ENCODE results near the gene CCDC183.
"Not testable (repeated sequence)": the region's sequence is repeated elsewhere in the genome, so short reads cannot be mapped to it uniquely, and the experiment has no call there.

Gene CCDC183

DNA sequence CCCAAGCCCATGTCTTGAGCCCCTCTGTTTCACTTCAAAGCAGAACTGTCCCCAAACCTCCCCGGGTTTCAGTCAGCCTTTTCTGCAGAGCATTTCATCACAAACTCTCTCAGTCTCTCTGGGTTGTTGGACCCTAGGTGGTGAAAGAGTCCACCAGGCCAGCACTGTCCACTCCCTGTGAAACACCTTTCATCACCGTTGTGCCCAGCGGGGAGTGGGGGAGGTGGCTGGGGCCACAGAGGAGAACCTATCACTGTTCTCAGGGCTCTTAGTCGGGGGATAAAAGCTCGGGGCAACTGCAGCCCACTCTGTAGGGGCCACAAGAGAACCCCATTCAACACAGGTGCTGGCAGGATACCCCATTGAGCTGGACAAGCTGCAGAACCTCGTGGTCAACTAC is 6.2 kb downstream of the CCDC183 start:
- DNase-seq (ENCODE audit: low read depth), result no peak

DNA sequence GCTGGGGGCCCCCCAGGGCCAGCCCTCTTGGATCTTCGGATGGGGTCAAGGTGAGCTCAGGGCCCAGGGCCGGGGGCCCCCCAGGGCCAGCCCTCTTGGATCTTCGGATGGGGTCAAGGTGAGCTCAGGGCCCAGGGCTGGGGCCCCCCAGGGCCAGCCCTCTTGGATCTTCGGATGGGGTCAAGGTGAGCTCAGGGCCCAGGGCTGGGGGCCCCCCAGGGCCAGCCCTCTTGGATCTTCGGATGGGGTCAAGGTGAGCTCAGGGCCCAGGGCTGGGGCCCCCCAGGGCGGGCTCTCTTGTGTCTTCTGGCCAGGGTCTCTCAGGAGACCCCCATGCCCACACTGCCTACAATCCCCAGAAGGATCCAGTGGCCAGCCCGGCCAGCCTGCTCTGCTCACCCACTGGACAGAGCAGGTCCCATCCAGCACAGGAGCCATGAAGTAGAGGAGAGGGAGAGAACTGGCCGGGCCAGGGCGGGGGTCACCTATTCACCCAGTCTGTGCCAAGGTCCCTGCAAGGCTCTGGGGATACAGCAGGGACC is 6.9 kb downstream of the CCDC183 start:
- DNase-seq (ENCODE audit: low read depth), result not testable (repeated sequence)

DNA sequence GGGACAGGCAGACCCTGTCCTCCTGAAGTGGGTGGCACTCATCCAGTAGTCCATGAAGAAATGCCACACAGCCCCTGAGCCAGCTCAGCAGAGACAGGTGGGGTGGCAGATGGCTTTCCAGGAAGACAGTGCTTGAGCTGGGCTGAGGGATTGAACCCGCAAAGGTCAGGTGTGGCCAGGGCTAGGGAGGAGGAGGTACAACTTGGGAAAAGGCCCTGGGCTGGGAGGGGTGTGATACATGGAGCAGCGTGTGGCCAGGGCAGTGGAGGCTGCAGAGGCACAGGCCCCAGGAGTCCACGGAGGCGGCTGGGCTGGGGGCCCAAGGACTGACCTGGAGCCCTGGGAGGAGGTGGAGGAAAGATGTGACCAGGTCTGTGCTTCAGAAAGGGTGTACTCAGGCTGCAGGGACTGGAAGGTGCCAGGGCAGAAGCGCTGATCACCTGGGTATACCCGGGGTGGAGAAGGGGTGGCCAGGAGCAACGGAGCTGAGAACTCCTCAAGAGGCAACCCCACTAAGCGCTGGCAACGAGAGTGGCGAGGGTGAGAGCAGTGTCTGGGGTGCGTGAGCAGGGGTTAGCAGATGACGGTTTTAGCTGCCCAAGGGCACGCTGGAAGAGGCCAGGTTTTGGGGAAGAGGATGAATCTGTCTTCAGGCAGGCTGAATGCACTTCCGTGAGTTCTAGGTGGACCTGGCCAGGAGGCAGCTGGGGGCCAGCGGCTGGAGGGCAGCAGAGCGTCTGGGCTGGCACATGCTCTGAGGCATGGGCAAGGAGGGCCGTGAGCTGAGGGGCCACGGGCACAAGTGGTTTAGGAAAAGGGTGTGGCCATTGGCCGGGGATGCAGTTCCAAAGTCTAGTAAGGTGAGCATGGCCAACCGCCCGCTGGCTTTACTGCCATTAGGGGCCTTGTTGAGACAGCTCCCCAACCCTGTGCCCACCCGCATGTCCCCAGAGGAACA is 7.7 kb downstream of the CCDC183 start:
- no peak for DNase-seq (ENCODE audit: low read depth)

DNA sequence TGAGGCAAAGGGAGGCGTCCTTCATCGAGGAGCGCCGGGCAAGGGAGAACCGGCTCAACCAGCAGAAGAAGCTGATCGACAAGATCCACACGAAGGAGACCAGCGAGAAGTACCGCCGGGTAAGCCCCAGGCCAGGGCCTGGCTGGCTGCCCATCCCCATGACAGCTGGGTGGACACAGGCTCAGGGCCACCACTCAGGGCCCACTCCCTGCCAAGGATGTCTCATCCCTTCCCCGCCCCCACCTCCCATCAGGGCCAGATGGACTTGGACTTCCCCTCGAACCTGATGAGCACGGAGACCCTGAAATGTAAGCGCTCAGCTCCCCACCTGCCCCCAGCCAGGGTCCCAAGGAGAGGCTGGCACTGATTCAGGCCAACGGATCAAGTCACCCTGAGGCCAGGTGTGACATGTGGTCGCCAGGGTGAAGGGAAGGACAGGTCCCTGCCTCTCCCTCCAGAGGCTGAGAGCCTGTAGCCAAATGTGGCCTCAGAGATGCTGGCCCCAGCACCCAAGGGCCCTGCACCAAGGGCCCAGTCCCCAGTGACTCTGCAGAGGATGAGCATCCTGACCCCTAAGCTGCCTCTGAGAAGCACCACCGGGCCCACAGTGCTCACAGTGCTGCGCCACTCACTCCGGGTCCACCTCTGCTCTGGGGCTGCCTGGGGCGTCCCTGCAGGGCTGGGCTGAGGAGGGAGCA is 8.5 kb downstream of the CCDC183 start:
- DNase-seq (ENCODE audit: low read depth), result no peak

DNA sequence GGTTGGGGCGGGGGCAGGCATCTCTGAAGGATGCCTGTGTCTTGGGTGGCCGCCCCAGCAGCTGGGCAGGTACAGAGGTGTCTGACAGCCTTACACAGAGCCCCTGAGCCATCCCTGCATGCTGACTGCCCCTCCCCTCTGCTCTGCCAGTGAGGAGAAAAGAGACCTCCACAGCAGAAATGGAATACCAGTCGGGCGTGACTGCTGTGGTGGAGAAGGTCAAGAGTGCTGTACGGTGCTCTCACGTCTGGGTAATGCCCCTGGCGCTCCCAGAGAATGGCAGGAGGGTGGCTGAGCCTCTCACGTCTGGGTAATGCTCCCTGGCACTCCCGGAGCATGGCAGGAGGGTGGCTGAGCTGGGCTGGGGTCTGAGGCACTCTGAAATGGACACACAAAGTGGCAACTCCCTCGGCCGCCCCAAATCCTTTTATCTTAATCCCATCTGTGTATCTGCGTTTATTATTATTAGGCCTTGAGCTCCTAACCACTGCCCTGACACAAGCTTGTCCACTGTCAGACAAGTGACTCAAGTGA is 9.1 kb downstream of the CCDC183 start:
- DNase-seq (ENCODE audit: low read depth), result no peak

DNA sequence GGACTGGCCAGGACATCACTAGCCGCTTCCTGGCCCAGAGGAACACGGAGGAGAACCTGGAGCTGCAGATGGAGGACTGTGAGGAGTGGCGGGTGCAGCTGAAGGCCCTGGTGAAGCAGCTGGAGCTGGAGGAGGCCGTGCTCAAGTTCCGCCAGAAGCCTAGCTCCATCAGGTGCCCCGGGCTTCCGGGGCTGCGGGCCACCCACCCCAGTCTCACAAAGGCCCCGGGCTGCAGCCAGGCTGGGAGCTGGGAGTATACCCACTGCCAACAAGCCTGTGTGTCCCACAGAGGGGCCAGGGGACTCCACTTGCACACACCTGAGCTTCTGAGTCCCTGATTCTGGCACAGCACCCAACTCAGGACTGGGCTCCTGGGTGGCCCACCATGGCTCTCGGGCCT is 9.9 kb downstream of the CCDC183 start:
- no peak for DNase-seq (ENCODE audit: low read depth)

DNA sequence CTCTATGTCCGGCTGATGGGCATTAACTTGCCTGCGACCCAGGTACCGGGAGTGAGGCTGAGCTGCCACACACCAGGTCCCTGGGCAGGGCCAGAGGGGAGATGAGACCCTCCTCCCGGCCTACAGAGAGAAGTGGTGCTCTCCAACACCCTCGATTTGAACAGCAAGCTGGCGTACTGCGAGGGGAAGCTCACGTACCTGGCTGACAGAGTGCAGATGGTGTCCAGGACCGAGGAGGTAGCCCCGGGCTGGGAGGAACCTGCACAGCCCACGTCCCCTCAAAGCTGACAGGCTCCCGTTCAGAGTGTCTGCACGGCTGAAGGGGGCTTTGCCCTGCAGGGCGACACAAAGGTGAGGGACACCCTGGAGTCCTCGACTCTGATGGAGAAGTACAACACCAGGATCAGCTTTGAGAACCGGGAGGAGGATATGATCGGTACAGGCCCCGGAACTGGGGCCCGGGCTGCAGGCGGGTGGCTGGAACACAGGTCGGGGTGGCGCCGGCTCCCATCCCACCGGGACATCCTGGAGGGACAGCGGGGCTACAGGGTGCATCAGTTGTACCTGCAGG is 10.6 kb downstream of the CCDC183 start:
- DNase-seq (ENCODE audit: low read depth), result no peak

DNA sequence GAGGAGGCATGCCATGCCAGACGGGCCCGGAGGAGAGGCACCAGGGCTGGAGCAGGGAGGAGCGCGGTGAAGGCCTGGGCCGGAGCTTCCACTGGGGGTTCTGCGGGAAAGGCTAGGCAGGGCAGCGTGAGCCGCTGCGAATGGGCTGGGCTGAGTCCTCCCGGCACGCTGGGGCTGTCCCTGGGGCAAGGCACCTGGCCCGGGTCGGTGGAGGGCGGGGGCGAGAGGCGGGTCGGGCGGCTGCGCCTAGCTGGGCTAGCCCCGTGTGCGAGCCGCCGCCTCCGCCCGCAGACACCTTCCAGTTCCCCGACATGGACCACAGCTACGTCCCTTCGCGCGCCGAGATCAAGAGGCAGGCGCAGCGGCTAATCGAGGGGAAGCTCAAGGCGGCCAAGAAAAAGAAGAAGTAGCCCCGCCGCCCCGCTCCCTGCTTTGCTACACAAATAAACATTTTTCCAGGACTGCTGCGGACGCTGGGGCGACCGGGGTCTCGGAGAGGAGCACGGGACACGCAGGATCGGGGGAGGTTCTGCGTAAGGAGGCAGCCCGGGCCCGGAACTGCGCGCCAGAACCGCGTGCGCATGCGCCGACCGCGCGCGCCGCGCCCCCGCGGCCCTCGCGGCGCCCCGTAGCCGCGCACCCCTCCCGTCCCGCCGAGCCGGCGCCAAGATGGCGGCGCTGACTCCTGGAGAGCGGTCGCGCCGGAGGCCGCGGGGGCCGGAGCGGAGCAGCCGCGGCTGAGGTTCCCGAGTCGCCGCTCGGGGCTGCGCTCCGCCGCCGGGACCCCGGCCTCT is 11.3 kb downstream of the CCDC183 start, which contains the start of gene RABL6:
TSS of gene RABL6 (plus strand) at position 668 of the 794 bp plus-strand sequence. CDS start 249 bp downstream, outside the sequence.
- DNase-seq (ENCODE audit: low read depth), result no peak

DNA sequence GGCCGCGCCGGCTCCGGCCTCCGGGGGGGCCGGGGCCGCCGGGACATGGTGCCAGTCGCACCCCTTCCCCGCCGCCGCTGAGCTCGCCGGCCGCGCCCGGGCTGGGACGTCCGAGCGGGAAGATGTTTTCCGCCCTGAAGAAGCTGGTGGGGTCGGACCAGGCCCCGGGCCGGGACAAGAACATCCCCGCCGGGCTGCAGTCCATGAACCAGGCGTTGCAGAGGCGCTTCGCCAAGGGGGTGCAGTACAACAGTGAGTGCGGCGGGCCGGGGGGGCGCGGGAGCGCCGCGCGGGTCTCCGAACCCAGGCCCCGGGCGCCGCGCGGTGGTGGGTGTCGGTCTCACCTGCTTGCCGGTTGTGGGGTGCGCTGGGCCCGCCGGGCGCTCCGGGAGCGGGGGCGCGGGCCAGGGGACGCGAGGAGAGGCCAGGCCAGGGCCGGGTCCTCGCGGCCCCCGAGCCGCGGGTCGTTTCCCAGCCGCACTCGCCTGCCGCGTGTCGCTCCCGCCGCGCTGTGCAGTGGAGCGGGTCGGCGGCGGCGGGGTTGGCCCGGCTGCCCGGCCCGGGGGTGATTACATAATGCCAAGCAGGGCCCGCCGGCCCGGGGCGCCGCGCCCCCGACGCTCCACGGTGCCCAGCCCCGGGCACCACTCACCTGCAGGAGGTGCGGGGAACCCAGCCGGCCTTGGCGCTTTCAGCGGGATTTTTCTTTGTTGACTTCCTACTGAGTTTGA is 12.1 kb downstream of the CCDC183 start:
- DNase-seq (ENCODE audit: low read depth), result no peak

DNA sequence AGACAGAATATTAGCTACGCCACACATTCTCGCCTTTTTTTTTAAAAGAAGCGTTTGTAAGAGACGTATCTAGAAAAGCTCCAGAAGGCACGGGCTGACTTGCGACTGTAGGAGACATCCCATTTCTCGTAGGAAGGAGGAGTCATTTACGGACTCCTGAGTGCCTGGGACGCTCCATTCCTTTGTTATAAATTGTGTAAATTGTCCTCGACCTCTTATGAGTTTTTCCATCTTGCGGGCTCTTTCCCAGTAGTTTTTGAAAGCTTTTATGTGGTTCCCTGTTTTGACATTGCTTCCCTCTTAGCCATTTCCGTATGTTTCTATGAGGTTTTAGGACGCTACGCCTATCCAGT is 12.6 kb downstream of the CCDC183 start:
- DNase-seq (ENCODE audit: low read depth), result no peak

DNA sequence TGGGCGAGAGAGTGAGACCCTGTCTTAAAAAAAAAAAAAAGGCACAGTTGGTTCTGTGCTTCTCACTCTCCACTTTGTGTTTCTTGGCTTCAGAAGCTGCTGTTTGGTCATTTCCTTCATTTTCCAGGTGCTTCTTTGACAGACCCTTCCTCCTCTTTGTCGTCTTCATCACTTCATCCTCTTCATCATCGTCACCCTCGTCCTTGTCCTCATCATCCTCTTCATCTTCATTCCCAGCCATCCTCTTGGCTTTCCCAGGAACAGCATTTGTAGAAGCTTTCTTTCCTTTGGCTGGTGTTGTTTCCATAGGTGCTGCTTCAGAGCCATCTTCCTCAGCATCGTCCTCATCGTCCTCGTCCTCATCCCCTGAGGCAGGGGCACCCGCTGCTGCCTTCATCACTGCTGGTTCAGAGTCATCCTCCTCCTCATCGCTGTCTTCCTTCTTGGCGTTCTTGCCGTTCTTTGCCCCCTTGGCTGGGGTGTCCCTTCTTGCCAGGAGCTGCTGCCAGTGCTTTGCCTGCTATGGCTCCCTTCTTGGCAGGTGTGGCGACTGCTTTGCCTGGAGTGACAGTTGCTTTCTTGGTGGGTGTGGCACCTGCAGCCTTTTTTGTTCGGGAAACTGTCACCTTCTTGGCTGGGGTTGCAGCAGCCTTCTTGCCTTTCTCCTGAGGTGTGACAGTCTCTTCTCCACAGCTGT is 18.7 kb downstream of the CCDC183 start:
- DNase-seq (ENCODE audit: low read depth), result no peak

DNA sequence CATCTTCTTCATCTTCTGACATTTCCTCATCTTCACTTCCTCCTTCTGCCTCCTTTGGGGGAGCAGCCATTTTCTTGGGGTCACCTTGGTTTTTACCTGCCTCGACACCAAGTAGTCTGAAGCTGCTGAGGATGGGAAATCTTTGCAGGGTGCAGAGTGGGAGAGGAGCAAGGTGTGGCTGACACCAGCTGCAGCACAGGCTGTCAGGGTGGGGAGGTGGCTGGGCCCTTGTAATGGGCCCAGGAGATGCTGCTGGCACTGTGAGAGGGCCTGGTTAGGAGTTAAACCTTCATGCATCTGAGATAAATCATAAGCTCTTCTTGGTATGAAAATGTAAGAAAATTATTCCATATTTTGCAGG is 19.3 kb downstream of the CCDC183 start:
- no peak for DNase-seq (ENCODE audit: low read depth)

DNA sequence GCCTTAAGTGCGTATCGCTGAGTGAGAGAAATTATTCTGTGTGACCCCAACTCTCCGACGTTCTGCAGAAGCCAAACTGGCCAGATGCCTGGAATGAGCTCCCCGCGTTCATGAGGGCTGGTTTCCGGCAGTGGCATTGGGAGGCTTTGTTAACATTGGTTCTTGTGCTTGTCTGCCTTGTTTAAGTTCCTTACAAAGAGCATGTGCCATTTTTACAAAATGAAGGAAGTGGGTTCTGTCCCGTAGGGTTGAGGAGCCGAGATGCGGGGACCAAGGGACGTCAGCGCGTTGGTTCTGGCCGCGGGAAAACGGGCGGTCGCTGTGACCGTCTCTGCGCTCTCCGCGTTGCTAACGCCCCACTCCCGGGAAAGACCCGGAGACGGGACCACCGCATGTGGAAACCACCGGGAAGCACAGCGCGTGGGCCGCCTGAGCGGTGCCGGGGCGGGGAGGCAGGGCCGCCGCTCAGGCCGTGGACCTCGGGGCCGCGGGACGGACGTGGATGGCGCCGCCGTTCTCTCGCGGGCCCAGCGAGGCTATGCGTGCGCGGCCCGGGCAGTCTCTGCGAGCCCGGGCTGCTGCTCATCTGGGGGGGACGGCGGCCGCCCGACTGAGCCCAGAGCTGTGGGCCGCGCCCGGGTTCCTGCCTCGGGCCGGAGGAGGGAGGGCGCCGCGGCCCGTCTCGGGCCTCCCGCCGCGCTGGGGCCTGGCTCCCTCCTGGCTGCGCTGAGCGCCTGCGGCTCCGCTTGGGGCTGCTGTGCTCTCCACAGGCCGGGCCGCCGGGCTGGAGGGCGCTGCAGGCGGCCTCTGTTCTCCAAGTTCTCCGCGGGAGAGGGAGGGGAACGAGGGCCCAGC is 25.1 kb downstream of the CCDC183 start:
- DNase-seq (ENCODE audit: low read depth), result peak; percentile 56

DNA sequence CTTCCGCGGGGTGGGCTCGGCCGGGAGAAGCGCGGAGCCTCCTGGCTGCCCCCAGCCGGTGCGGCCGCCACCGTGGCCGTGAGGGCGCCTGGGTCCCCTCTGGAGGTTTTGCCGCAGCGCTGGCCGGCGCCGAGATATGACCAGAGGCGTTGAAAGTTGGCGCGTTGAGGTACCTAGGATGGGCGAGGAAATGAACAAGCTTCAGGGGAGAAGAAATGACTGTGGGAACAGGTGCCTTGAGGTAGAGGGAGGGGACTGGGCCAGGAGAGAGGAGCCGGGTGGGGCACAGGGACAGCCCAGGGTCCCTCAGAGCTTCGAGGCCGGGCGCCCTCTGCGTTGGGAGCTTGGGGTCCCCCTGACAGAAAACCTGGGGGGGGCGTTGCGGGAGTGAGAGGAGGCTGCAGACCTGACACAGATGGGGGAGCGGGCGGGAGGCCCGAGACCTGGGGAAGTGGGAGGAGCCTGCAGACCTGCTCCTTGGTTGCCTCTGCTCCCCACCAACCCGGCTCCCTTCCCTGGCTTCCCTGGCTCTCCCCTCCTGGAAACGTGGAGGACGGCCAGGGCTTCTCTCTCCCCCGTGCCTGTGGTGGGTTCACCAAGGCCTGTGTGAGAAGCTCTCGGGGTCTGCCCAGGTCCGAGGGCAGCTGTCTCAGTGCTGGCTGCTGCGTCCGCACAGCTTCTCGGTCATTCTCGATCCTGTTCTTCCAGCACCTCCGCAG is 25.8 kb downstream of the CCDC183 start:
- DNase-seq (ENCODE audit: low read depth), result no peak

DNA sequence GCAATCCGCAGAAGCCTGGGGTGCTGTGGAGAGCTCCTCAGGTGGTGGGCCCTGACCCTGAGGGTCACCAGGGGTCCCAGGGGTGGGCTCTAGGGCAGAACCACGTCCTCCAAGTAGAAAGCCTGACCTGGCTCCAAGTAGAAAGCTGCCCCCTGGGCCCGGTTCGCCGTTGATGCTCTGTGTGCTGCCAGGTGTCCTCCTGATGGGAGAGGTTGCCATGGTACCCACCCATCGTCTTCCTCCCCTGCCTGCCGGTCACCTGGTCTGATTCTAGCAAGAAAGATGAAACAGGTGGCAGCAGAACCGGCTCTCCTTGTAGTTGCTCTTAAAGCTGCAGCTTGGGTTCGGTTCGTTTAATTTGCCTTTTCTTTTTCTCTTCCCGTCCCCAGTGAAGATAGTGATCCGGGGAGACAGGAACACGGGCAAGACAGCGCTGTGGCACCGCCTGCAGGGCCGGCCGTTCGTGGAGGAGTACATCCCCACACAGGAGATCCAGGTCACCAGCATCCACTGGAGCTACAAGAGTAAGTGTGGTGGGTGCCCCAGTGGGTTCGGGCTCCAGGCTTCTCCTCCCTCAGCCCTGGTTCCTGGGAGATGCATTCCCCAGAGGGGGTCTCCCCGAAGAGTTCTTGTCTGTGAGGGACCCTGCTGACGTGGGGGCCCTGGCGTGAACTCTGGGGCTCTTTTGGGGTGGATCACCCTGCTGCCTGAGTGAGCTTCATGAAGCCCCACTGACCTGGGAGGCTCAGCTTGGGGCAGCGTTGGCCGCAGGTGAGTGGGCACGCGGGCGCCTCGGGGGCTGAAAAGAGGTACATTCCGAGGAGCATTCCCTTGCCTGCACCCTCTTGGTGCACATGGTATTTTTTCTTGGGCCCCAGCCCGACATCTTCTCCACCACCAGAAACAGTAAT is 27.3 kb downstream of the CCDC183 start:
- no peak for DNase-seq (ENCODE audit: low read depth)

DNA sequence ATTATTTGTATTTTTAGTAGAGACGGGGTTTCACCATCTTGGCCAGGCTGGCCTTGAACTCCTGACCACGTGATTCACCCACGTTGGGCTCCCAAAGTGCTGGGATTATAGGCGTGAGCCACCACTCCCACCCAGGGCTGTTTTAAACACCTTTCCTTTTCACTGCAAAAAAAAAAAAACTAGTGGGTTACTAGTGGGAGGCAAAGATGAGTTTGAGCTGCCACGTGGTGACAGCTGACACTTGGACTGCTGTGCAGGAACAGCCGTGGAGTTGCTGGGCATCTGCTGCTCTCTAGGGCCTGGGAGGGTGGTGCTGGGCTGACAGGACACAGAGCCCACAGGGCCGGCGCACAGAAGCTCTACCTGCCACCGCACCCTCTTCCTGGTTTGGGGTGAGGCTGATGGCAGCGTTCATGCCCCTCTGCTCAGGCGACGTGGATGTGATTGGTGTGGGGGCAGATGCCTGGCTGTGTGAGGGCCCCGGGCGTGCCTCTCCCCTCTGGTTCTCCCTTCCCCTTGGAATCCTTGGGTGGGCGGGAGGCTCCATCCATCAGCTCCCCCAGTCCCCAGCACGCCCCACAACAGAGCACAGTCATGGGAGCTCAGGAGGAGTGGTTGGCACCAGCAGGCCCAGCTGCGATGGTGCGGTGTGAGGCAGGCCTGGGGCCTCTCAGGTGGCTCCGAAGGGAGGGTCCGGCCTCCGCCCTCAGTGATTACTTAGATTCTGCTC is 28.5 kb downstream of the CCDC183 start:
- no peak for DNase-seq (ENCODE audit: low read depth)
